ENCODE data around the gene RPL41.
"Not testable (repeated sequence)": the region's sequence is repeated elsewhere in the genome, so short reads cannot be mapped to it uniquely, and the experiment has no call there.

RPL41 gene

DNA sequence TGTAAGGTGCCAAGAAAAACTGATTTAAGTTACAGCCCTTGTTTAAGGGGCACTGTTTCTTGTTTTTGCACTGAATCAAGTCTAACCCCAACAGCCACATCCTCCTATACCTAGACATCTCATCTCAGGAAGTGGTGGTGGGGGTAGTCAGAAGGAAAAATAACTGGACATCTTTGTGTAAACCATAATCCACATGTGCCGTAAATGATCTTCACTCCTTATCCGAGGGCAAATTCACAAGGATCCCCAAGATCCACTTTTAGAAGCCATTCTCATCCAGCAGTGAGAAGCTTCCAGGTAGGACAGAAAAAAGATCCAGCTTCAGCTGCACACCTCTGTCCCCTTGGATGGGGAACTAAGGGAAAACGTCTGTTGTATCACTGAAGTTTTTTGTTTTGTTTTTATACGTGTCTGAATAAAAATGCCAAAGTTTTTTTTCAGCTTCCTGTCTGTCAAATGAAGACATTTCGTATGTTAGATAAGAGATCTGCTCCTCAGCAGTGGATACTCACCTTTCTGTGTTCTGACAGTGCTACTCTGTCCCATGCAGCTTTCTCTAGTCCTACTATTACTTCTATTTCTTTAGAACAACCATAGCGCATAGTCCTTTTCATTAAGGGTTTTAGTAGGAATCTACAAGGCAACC lies 13.2 kb upstream of the RPL41 start:
- DNase-seq (ENCODE audit: low read depth in 2 of 3, low spot score in 1 of 3) = no peak

GRCh38 chr12:56103823-56104108 lies 12.7 kb upstream of the RPL41 start:
- DNase-seq (ENCODE audit: low read depth in 2 of 3, low spot score in 1 of 3) = no peak

DNA sequence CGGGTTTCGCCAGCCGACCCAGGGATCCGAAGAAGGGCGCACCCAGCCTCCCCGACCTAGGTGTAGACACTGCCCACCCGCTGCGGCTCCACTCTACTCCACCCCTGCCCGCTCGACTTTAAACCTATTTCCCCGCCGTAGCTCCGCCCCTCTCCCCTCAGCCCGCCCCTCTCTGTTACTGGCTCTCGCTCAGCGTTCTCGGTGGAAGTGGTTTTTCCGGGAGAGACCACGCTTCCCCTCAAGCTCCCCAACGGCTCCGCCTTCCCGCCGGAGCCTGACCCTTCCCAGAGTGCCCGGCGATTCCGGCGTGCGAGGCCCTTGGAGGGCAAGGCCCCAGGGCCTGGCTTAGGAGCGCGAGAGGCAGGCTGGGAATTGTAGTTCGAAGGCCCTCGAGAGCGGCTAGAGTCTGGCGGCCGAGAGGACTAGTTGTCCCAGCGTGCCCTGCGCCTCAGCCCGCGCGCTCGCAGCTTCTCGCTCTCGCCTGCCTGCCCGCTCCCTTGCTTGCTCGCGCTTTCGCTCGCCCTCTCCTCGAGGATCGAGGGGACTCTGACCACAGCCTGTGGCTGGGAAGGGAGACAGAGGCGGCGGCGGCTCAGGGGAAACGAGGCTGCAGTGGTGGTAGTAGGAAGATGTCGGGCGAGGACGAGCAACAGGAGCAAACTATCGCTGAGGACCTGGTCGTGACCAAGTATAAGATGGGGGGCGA lies 12.2 kb upstream of the RPL41 start, which contains the start of gene PA2G4:
TSS of gene PA2G4 (plus strand) at position 451 of the 706 bp plus-strand sequence. CDS start at position 630, 179 bp downstream.
- DNase-seq (ENCODE audit: low read depth in 2 of 3, low spot score in 1 of 3) = peak; percentile 97 to 98 (median 98)

GRCh38 chr12:56104815-56105608 lies 11.4 kb upstream of the RPL41 start:
- peak in 1 of 3 donors; percentile 18 for DNase-seq (ENCODE audit: low read depth in 2 of 3, low spot score in 1 of 3)

- DNase-seq (ENCODE audit: low read depth in 2 of 3, low spot score in 1 of 3) = no peak
Measured at GRCh38 chr12:56105609-56105902, 10.9 kb upstream of the RPL41 start.

DNA sequence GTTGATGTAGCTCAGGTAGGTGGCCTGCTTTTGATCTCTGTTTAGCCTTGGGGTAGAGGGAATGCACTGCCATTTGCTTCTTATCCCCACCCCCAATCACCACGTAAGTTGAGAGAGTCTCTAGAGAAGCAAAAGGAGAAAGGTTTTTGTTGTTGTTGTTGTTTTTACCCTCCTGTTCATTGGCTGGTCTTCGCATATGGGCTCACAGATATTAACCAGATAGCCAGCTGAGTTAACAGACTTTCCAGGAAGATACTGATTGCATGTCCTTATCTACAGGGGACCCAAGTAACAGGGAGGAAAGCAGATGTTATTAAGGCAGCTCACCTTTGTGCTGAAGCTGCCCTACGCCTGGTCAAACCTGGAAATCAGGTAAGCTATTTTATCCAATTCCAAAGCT lies 9.2 kb upstream of the RPL41 start:
- no peak for DNase-seq (ENCODE audit: low read depth in 2 of 3, low spot score in 1 of 3)

- no peak for DNase-seq (ENCODE audit: low read depth in 2 of 3, low spot score in 1 of 3)
Measured at GRCh38 chr12:56110571-56110970, 5.9 kb upstream of the RPL41 start.

GRCh38 chr12:56114084-56114483 lies 2.3 kb upstream of the RPL41 start:
- no peak for DNase-seq (ENCODE audit: low read depth in 2 of 3, low spot score in 1 of 3)

GRCh38 chr12:56115329-56115728 lies 1.1 kb upstream of the RPL41 start:
- DNase-seq (ENCODE audit: low read depth in 2 of 3, low spot score in 1 of 3) = no peak

- not testable (repeated sequence) for DNase-seq (ENCODE audit: low read depth in 2 of 3, low spot score in 1 of 3)
Measured at GRCh38 chr12:56117082-56117706, 761 bp downstream of the RPL41 start.

- DNase-seq (ENCODE audit: low read depth in 2 of 3, low spot score in 1 of 3) = peak; percentile 97 to 99 (median 98)
Measured at GRCh38 chr12:56117778-56118687, 1.6 kb downstream of the RPL41 start, which contains the start of gene ZC3H10. Gene ZC3H10 (plus strand): TSS chr12:56118266. CDS start chr12:56120563, 2,297 bp downstream.

DNA sequence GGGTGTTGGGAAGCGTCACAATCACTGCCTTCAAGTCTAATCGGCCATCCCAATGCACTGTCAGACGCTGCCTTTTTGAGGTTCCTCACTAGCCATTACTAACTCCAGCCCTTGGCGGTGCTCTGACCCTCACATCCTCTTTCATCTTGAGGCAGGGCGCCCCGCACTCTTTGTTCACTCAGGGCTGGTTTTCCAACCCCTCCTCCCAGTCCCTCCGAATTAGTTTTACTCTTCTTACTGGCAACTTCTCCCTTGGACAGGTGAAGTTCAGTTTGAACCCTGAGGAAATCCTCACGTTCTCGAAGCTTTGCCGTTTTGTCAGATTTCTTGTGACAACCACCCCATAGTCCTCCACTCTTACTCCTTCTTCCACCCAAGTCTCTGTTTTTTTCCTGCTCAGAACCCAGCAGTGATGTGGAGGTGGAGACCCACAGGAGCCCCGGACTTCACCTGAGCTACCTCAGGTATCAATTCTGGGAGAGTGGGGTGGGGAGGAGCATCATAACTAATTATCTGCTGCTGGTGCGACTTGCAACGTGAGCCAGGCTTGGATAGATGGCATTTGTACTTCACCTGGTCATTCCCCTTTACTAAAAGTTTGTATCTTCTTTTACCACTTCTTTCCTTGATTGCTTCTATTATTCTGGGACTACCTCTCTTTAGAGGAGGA lies 2.4 kb downstream of the RPL41 start:
- DNase-seq (ENCODE audit: low read depth in 2 of 3, low spot score in 1 of 3) = no peak

DNA sequence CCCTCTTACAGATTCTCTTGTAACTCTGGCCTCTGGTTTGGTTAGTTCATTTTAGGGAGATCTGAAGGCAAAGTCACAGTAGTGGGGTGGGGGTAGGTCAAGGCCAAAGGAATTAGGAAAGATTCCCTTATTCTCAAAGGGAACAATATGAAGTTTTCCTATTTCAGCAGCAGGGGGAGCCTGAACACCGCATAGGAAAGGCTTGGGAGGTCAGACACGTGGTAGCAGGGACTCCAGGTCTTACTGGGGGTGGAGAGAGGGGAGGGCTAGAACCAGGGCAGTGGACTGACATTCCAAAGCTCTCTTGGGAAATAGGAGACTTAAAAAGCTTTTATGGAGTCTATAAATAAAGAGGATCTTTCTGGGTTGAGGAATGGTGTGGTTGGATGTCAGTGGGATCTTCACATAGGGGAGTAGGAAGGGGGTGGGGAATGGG lies 2.9 kb downstream of the RPL41 start:
- peak in 2 of 3 donors; percentile 42 to 62 for DNase-seq (ENCODE audit: low read depth in 2 of 3, low spot score in 1 of 3)

GRCh38 chr12:56120158-56120846 lies 3.9 kb downstream of the RPL41 start:
- DNase-seq (ENCODE audit: low read depth in 2 of 3, low spot score in 1 of 3) = no peak

- no peak for DNase-seq (ENCODE audit: low read depth in 2 of 3, low spot score in 1 of 3)
Measured at GRCh38 chr12:56121204-56121870, 4.9 kb downstream of the RPL41 start.

- DNase-seq (ENCODE audit: low read depth in 2 of 3, low spot score in 1 of 3) = no peak
Measured at GRCh38 chr12:56122637-56123036, 6.2 kb downstream of the RPL41 start.

DNA sequence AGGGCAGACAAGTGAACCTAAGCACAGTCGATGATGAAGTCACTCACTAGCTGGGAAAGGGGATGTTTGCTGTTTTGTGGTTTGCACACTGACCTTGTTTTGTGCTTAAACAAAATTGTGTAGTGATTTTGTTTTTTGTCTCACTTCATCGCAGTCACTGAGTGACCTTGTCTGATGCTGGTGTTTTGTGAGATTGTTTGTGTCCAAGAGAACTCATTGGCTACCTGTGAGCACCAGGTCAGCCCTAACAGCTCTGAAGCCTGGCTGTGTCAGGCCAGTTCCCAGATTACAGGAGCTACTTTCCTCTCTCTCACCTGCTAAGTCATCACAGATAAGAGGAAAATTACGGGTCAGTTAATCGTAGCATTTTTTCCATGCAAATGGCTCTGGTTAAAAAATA lies 7.7 kb downstream of the RPL41 start:
- DNase-seq (ENCODE audit: low read depth in 2 of 3, low spot score in 1 of 3) = no peak

DNA sequence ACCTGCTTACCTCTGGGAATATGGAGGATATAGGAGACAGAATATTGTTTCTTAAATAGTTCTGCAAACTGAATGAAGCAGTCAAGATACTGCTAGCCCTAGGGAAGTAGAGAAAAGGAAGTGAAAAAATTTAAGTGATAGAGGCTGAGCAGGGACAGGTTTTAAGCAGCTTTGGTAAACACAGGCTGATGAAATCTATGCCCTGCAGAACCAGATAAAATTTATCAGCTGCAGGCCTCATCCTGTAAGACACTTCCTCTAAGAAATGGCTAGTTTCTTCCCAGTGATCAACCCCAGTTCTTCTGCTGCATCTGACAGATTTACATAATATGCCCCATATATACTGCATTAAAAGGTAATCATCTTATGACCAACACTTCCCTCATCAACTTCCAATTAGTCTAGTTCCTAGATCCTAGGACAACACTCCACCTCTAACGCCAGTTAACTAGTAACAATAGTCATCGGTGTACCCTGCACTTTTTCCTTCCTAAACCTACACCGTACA lies 10.4 kb downstream of the RPL41 start:
- DNase-seq (ENCODE audit: low read depth in 2 of 3, low spot score in 1 of 3) = no peak

DNA sequence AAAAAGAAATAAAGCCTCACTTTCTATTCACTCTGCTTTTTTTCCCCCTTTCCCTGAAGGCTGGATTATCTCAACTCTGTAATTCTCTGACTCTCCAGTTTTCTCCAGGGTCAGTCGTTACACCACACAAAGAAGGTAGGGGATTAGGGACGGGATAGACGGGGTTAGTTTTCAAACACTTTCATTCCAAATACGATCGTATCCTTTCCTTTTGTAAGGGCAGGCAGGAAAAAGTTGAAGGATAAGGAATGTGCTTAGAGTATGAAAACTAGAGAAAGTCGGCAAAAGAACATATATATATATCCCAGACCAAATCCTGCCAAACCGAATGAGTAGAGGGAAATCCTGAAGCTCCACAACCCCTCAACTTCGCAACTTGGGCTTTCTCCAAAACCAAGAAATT lies 11.1 kb downstream of the RPL41 start:
- no peak for DNase-seq (ENCODE audit: low read depth in 2 of 3, low spot score in 1 of 3)

All from stimulated activated CD4-positive, alpha-beta T cell treated with anti-CD3 and anti-CD28 coated beads, Interleukin-12 subunit alpha, Interleukin-12 subunit beta, amount 100 ng/mL, for 48 hours (primary cell).